Skin of body (tissue), 2 donors: Measurements from ENCODE around the gene MDFIC2. TPM values are rescaled to one million over a fixed set of nuclear protein-coding genes. Genes with fewer than 3 reads are reported as not detected.
"Not testable (repeated sequence)": the region's sequence is repeated elsewhere in the genome, so short reads cannot be mapped to it uniquely, and the experiment has no call there.

Source experiments
- DNase-seq: peaks from one replicate; lab custom pipeline; 2025; lab: John Stamatoyannopoulos, UW
- total RNA-seq: library from RNA; depleted of rRNA; stranded (reverse); fragments of >200 nt; gene quantifications from one replicate; pipeline ENCODE4 v1.2.3, GENCODE V29; 2014

The MDFIC2 gene
- total RNA-seq, 1 donor from 2014 or later = not detected

- DNase-seq = no peak
Measured at GRCh38 chr3:70261283-70261682, 51.2 kb downstream of the MDFIC2 start.

GRCh38 chr3:70256566-70256965 lies 55.9 kb downstream of the MDFIC2 start:
- DNase-seq = no peak

- DNase-seq = no peak
Measured at GRCh38 chr3:70250492-70250891, 61.9 kb downstream of the MDFIC2 start.

- DNase-seq = no peak
Measured at GRCh38 chr3:70249509-70250160, 62.8 kb downstream of the MDFIC2 start.

- no peak for DNase-seq
Measured at GRCh38 chr3:70248856-70249255, 63.6 kb downstream of the MDFIC2 start.

GRCh38 chr3:70247955-70248354 lies 64.5 kb downstream of the MDFIC2 start:
- DNase-seq = no peak

GRCh38 chr3:70245746-70246525 lies 66.5 kb downstream of the MDFIC2 start:
- DNase-seq = no peak

- DNase-seq = no peak
Measured at GRCh38 chr3:70244422-70244821, 68.0 kb downstream of the MDFIC2 start.

- no peak for DNase-seq
Measured at GRCh38 chr3:70242297-70242882, 70.0 kb downstream of the MDFIC2 start.

- no peak for DNase-seq
Measured at GRCh38 chr3:70233812-70234211, 78.6 kb downstream of the MDFIC2 start.

- no peak for DNase-seq
Measured at GRCh38 chr3:70233112-70233511, 79.3 kb downstream of the MDFIC2 start.

- DNase-seq = no peak
Measured at GRCh38 chr3:70231266-70231701, 81.2 kb downstream of the MDFIC2 start.

GRCh38 chr3:70227437-70227836 lies 85.0 kb downstream of the MDFIC2 start:
- no peak for DNase-seq

- no peak for DNase-seq
Measured at GRCh38 chr3:70225146-70225545, 87.3 kb downstream of the MDFIC2 start.

GRCh38 chr3:70224337-70224736 lies 88.1 kb downstream of the MDFIC2 start:
- DNase-seq = no peak

GRCh38 chr3:70218471-70218870 lies 94.0 kb downstream of the MDFIC2 start:
- no peak for DNase-seq

GRCh38 chr3:70211274-70211673 lies 101.2 kb downstream of the MDFIC2 start:
- DNase-seq = not testable (repeated sequence)

GRCh38 chr3:70201975-70202374 lies 110.5 kb downstream of the MDFIC2 start:
- no peak for DNase-seq

- DNase-seq = no peak
Measured at GRCh38 chr3:70189884-70190473, 122.5 kb downstream of the MDFIC2 start.

- no peak for DNase-seq
Measured at GRCh38 chr3:70186221-70186620, 126.2 kb downstream of the MDFIC2 start.

- DNase-seq = no peak
Measured at GRCh38 chr3:70185661-70186060, 126.8 kb downstream of the MDFIC2 start.
